Astrocyte of the hippocampus (primary cell): ENCODE data around the gene COBL.

Experiments
- DNase-seq: peaks from one replicate; pipeline ENCODE4 v3.0.0; 2011; ENCODE audit warnings: low read depth, low spot score

COBL gene

GRCh38 chr7:51078653-51079052 lies 238.0 kb downstream of the COBL start:
- DNase-seq: no peak

- DNase-seq: no peak
Measured at GRCh38 chr7:51077987-51078370, 238.6 kb downstream of the COBL start.

- DNase-seq: no peak
Measured at GRCh38 chr7:51077316-51077986, 239.2 kb downstream of the COBL start.

DNA sequence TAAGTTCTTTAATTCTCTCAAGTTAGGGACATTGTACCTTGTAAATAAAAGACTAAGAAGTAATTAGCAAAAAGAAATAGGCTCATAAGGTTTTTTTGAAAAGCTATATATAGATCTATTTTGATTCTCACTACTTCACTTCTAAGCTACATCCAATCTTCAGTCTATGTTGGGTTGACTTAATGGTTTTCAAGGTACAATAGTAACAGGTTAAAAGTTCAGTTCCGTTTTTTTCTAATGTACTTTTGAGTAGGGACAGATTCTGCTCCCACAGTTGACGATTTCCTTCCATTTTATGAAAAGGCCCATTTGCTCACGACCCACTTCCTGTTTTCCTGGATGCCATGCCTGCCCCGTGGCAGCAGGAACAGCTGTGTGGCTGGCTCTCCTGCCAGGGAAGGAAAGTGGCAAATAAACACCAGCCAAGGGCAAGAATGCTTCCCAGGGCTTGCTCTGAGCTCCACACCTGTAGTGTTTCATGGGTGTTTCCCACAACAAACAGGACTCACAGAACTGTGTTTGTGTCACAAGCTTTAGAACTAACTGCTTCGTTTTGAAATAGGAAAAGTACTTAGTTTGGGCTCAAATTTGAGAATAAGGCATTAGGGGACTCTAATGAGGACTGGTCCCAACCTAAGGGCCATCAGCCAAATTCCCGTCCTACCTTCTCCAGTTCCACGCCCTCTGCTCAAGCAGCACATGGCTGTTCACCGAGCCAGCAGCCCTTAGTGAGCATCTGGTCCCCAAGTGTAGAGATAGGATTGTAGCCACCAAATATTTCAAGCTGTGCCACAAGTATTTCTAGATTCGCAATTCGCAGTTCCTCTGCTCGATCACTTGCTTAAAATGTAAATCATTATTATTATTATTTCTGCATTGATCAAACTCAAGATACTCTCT lies 240.7 kb downstream of the COBL start:
- DNase-seq: no peak

DNA sequence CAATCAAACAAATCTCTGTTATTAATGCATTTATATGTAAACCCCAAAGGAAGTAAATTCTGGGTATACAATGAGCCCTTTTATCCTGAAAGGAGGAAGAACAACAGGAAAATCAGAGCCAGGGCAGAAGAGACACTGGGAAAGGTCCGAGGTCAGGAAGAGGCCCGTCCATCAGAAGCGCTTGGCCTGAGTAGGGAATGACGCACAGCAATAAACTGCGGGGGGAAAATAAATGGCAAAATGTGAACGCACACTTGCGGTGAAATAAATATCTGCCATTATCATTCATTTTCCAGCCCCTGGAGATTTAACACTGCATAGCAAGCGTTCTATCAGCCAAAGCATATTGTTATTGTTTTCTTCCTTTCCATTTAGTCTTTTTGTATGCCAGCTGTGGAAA lies 243.4 kb downstream of the COBL start:
- DNase-seq: no peak

- DNase-seq: no peak
Measured at GRCh38 chr7:51072281-51072680, 244.3 kb downstream of the COBL start.

- DNase-seq: no peak
Measured at GRCh38 chr7:51071427-51071826, 245.2 kb downstream of the COBL start.

DNA sequence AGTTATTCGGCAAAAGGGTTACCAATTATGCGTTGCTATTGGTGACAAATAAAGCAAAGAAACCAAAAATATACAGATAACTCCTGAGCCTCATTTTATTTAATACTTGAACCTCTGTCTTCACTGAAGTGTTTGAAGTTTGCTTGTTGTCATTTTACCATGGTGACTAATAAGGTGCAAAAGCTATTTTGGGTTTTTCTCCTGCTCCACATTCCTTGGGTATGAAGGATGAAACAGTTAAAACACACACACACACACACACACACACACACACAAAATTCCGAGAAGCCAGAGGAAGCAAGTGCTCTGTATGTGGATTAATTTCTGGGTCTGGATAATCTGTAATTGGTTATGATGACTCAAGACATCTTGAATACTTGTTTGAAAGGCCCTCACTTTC lies 246.5 kb downstream of the COBL start:
- DNase-seq: peak; percentile 50

DNA sequence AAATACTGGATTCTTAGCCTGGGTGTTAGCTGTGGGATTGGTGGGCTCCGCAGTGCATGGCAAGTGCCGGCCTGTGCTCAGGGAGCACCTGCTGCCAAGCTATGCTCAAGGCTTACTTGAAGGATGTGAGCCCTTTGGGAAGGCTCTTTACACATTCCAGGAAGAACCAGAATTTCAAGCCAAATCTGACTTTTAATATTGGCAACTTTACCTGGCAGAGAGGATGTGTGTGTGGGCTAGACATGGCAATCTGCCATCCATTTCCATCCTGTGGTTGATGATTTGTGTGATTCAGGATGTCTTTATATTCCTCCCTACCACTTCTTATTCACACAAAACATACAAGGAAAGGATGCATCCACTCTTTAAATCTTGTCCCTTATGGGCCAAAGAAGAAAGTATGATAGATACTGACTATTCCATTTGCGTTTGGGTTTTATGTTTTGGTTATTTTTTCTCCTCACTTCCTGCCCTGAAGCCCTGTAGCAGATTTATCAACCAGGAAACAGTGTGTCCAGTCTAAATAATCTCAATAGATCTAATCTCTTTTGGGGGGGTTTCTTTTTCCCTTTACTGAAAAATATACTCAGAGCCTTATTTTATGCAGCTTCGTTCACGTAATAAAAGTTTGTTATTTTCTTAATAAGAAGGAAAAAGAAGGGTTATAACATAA lies 247.1 kb downstream of the COBL start:
- DNase-seq: peak; percentile 72

GRCh38 chr7:51068401-51068800 lies 248.2 kb downstream of the COBL start:
- no peak for DNase-seq

DNA sequence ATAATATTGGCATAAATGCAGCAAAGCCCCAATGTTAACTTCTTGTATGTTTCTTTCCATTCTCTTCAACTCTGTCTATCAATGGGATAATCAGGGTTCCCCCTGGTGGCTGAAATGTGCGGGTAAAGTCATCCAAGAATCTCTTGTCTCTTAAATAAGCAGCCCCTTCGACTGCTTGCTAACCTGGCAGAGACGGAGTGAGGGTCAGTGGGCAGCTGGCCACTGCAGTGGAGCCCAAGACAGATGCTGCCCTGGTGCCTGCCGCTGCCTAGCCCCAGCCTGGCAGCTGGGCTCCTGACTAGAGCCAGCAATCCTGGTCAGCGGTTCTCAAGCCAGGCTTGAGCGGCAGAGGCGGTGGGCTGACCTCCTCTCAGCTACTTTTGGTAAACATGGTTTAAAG lies 248.9 kb downstream of the COBL start:
- DNase-seq: peak; percentile 82

- DNase-seq: no peak
Measured at GRCh38 chr7:51067258-51067657, 249.4 kb downstream of the COBL start.

DNA sequence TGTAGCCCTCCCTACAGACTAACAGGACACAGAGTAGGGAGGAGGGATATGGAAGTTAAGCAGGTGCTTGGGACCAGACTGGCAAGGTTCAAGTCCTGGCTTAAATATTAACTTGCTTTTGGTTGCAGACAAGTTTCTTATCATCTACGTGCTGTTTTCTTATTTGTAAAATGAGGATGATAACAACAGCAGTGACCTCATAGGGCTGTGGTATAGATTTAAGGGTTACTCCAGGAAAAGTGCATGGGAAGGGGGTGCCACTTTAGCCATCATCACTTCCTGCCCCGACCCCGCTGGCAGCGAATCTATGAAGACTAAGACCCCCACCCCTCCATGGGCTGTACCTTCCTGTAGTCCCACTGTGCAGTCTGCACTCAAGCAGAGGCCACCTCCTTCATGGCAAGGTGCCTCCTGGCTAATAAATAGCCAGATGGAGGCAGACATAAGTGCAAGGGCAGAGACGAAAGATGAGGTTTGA lies 250.2 kb downstream of the COBL start:
- DNase-seq: no peak

DNA sequence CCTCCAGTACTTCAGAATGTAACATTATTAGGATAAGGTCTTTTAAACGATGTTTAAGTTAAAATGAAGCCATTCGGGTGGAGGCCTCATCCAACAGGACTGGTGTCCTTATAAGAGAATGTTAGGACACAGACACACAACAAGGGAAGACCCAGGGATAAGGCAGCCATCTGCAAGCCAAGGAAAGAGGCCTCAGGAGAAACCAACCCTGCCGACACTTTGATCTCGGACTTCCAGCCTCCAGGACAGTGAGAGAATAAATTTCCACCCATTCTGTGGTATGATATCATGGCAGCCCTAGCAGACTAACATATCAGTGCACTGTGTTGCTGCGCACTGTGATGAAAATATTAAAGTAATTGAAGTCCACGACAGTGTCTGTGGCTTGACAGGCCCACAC lies 250.8 kb downstream of the COBL start:
- DNase-seq: no peak

DNA sequence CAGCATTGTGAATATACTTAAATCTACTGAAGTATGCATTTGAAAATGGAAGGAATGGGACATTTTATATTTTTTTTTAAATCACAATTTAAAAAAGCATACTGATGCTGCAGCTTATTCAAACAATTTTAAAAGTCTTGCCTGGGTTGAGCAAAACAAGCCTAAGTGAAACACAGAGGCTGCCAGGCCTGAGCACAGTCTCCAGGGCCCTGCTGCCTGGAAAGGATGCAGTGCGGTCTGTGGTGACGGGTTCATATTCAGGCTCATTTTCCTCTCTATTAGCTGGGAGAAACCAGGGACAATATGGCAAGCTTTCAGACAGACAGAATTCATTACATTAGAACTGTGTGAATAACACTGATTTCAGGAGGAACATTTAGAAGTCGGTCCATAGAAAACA lies 251.9 kb downstream of the COBL start:
- no peak for DNase-seq

DNA sequence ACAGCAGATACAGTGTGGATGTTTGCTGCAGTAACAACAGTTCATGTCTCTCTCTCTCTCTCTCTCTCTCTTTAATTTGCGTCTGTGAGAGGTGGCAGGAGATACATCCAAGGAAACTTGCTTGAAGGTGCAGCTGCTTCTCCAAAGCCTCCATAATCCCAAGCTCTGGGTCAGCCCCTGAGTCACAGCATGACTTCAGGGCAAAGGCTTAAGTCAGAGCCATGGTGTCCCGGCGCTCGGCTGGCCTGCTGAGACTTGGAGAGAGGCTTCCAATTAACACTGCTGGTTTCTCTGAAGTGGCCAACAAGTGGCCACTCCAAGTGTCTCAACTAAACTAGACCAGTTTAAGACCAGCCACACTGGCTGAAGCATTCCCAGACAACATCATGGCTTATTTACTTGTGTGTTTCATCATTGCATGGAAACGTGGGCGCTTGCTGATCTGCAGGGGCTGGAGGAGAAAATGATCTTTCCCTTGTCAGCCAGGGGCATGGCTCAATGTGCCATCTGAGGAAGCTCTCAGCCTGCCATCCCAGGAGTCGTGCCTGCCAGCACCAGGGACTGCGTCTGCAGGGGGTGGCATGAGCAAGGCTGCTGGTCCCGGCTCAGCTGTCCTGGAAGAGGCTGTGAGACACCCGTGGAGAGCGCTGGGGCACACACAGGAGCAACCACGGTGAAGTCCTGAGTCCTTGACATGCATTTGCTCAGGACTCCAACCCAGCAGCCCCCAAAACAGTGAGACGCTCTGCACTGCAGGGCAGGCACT lies 254.2 kb downstream of the COBL start:
- DNase-seq: peak; percentile 11

GRCh38 chr7:51060536-51060935 lies 256.1 kb downstream of the COBL start:
- no peak for DNase-seq

GRCh38 chr7:51059504-51060142 lies 257.0 kb downstream of the COBL start:
- DNase-seq: no peak

- no peak for DNase-seq
Measured at GRCh38 chr7:51058764-51059163, 257.8 kb downstream of the COBL start.

GRCh38 chr7:51055039-51055840 lies 261.4 kb downstream of the COBL start:
- DNase-seq: no peak
